ENCODE data around the gene MAPT.

Gene MAPT

DNA sequence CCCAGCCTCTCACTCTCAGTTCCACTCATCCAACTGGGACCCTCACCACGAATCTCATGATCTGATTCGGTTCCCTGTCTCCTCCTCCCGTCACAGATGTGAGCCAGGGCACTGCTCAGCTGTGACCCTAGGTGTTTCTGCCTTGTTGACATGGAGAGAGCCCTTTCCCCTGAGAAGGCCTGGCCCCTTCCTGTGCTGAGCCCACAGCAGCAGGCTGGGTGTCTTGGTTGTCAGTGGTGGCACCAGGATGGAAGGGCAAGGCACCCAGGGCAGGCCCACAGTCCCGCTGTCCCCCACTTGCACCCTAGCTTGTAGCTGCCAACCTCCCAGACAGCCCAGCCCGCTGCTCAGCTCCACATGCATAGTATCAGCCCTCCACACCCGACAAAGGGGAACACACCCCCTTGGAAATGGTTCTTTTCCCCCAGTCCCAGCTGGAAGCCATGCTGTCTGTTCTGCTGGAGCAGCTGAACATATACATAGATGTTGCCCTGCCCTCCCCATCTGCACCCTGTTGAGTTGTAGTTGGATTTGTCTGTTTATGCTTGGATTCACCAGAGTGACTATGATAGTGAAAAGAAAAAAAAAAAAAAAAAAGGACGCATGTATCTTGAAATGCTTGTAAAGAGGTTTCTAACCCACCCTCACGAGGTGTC is 131.3 kb downstream of the MAPT start:
- TF ChIP-seq, protein P1, sequence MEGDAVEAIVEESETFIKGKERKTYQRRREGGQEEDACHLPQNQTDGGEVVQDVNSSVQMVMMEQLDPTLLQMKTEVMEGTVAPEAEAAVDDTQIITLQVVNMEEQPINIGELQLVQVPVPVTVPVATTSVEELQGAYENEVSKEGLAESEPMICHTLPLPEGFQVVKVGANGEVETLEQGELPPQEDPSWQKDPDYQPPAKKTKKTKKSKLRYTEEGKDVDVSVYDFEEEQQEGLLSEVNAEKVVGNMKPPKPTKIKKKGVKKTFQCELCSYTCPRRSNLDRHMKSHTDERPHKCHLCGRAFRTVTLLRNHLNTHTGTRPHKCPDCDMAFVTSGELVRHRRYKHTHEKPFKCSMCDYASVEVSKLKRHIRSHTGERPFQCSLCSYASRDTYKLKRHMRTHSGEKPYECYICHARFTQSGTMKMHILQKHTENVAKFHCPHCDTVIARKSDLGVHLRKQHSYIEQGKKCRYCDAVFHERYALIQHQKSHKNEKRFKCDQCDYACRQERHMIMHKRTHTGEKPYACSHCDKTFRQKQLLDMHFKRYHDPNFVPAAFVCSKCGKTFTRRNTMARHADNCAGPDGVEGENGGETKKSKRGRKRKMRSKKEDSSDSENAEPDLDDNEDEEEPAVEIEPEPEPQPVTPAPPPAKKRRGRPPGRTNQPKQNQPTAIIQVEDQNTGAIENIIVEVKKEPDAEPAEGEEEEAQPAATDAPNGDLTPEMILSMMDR (IDR thresholded peaks at IDR 0.05; ENCODE audit: insufficient read depth, low read length, poor library complexity, severe bottlenecking) = no peak
- H3K27me3 ChIP-seq (replicated peaks; ENCODE audit: control insufficient read depth, insufficient read depth, low read length) = no peaks in the 10 kb centered on the region
- peaks cover 13% of the 10 kb centered on the region for H3K36me3 ChIP-seq (ENCODE audit: control insufficient read depth, insufficient read depth, low read length)
- H3K4me3 ChIP-seq (replicated peaks; ENCODE audit: low read depth, low read length) = no peak overlapping the region
- DNase-seq (ENCODE audit: extremely low read depth, insufficient read length) = no peak

DNA sequence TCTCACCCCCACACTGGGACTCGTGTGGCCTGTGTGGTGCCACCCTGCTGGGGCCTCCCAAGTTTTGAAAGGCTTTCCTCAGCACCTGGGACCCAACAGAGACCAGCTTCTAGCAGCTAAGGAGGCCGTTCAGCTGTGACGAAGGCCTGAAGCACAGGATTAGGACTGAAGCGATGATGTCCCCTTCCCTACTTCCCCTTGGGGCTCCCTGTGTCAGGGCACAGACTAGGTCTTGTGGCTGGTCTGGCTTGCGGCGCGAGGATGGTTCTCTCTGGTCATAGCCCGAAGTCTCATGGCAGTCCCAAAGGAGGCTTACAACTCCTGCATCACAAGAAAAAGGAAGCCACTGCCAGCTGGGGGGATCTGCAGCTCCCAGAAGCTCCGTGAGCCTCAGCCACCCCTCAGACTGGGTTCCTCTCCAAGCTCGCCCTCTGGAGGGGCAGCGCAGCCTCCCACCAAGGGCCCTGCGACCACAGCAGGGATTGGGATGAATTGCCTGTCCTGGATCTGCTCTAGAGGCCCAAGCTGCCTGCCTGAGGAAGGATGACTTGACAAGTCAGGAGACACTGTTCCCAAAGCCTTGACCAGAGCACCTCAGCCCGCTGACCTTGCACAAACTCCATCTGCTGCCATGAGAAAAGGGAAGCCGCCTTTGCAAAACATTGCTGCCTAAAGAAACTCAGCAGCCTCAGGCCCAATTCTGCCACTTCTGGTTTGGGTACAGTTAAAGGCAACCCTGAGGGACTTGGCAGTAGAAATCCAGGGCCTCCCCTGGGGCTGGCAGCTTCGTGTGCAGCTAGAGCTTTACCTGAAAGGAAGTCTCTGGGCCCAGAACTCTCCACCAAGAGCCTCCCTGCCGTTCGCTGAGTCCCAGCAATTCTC is 132.1 kb downstream of the MAPT start:
- H3K27me3 ChIP-seq (replicated peaks; ENCODE audit: control insufficient read depth, insufficient read depth, low read length) = no peaks in the 10 kb centered on the region
- peaks cover 18% of the 10 kb centered on the region for H3K36me3 ChIP-seq (ENCODE audit: control insufficient read depth, insufficient read depth, low read length)
- H3K4me3 ChIP-seq (replicated peaks; ENCODE audit: low read depth, low read length) = no peak overlapping the region
- TF ChIP-seq, protein P1 (IDR thresholded peaks at IDR 0.05; ENCODE audit: insufficient read depth, low read length, poor library complexity, severe bottlenecking) = no peak
- DNase-seq (ENCODE audit: extremely low read depth, insufficient read length) = no peak

DNA sequence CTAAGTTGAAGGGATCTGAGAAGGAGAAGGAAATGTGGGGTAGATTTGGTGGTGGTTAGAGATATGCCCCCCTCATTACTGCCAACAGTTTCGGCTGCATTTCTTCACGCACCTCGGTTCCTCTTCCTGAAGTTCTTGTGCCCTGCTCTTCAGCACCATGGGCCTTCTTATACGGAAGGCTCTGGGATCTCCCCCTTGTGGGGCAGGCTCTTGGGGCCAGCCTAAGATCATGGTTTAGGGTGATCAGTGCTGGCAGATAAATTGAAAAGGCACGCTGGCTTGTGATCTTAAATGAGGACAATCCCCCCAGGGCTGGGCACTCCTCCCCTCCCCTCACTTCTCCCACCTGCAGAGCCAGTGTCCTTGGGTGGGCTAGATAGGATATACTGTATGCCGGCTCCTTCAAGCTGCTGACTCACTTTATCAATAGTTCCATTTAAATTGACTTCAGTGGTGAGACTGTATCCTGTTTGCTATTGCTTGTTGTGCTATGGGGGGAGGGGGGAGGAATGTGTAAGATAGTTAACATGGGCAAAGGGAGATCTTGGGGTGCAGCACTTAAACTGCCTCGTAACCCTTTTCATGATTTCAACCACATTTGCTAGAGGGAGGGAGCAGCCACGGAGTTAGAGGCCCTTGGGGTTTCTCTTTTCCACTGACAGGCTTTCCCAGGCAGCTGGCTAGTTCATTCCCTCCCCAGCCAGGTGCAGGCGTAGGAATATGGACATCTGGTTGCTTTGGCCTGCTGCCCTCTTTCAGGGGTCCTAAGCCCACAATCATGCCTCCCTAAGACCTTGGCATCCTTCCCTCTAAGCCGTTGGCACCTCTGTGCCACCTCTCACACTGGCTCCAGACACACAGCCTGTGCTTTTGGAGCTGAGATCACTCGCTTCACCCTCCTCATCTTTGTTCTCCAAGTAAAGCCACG is 133.0 kb downstream of the MAPT start:
- H3K27me3 ChIP-seq (replicated peaks; ENCODE audit: control insufficient read depth, insufficient read depth, low read length) = no peaks in the 10 kb centered on the region
- H3K4me3 ChIP-seq (replicated peaks; ENCODE audit: low read depth, low read length) = no peak overlapping the region
- H3K36me3 ChIP-seq (ENCODE audit: control insufficient read depth, insufficient read depth, low read length) = peaks cover 23% of the 10 kb centered on the region
- TF ChIP-seq, protein P1 (IDR thresholded peaks at IDR 0.05; ENCODE audit: insufficient read depth, low read length, poor library complexity, severe bottlenecking) = no peak
- DNase-seq (ENCODE audit: extremely low read depth, insufficient read length) = no peak

DNA sequence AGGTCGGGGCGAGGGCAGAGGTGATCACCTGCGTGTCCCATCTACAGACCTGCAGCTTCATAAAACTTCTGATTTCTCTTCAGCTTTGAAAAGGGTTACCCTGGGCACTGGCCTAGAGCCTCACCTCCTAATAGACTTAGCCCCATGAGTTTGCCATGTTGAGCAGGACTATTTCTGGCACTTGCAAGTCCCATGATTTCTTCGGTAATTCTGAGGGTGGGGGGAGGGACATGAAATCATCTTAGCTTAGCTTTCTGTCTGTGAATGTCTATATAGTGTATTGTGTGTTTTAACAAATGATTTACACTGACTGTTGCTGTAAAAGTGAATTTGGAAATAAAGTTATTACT is 133.6 kb downstream of the MAPT start:
- H3K4me3 ChIP-seq (replicated peaks; ENCODE audit: low read depth, low read length) = no peak overlapping the region
- TF ChIP-seq, protein P1 (IDR thresholded peaks at IDR 0.05; ENCODE audit: insufficient read depth, low read length, poor library complexity, severe bottlenecking) = no peak
- no peak for DNase-seq (ENCODE audit: extremely low read depth, insufficient read length)
- no peaks in the 10 kb centered on the region for H3K27me3 ChIP-seq (replicated peaks; ENCODE audit: control insufficient read depth, insufficient read depth, low read length)
- peaks cover 24% of the 10 kb centered on the region for H3K36me3 ChIP-seq (ENCODE audit: control insufficient read depth, insufficient read depth, low read length)

DNA sequence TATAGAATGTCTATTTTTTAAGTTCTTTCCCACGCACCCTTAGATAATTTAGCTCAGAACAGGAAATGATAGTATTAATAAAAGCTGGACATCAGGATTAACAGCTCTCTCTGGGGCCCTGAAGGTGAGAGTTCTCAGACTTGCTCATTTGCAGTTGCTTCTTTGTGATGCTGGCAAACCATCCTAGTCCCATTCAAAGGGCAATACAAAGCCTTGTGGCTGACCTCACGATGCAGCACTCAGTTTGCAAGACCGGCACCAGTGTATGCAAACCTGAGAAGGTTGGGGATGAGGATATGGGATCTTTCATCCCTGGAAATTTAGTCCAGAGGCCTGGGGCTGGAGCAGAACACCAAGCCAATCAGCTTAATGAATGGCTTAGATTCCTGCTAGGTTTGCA is 134.0 kb downstream of the MAPT start:
- Histone ChIP-seq H3K36me3 (ENCODE audit: control insufficient read depth, insufficient read depth, low read length) (peaks cover 28% of the 10 kb centered on the region), H3K4me3 (replicated peaks; ENCODE audit: low read depth, low read length) (no peak overlapping the region), H3K27me3 (replicated peaks; ENCODE audit: control insufficient read depth, insufficient read depth, low read length) (no peaks in the 10 kb centered on the region)
- no peak for DNase-seq (ENCODE audit: extremely low read depth, insufficient read length)
- TF ChIP-seq, protein P1 (IDR thresholded peaks at IDR 0.05; ENCODE audit: insufficient read depth, low read length, poor library complexity, severe bottlenecking) = no peak

Measured in GM06990 (cell line).